GM13976 (cell line): ENCODE results near the gene SLC25A43.
"Not testable (repeated sequence)": the region's sequence is repeated elsewhere in the genome, so short reads cannot be mapped to it uniquely, and the experiment has no call there.

Experiments used
- DNase-seq: peaks from one replicate; pipeline ENCODE4 v3.0.0; 2012; ENCODE audit warnings: low spot score
- in situ Hi-C: fragments of 300-500 bp; cut with MboI; formaldehyde crosslinking; loops from one replicate; pipeline ENCODE4 v1.12.0; 2022; ENCODE audit warnings: low sequenced_read_pairs, mixed read lengths, inconsistent platforms; ENCODE audit not compliant: unreplicated experiment
- TF ChIP-seq, protein P1 (sequence below): IDR thresholded peaks from 2 replicates; pipeline ENCODE4 v1.5.1; 2012; ENCODE audit warnings: borderline replicate concordance, mild to moderate bottlenecking; ENCODE audit not compliant: insufficient read depth; ENCODE audit errors: extremely low read depth, missing control alignments, control extremely low read depth

The SLC25A43 gene

DNA sequence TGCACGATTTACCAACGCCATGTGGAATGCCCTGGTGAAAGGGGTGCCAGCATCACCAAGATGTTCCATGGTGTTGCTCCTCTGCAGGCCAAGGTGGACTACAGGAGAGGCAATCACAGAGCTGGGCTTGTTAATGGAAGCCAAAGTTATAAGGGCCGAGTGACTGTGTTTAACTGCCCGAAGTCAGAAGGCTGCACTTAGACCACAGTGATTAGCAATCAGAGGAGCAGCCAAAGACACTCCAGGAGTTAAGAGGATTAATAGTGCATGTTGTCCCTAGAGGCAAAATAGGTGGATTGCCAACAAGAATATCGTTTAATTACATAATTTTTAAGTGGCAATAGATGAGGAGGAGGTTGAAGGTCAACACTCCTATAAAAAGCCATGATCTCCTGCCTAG lies 22.8 kb upstream of the SLC25A43 start:
- DNase-seq = no peak
- in situ Hi-C loops = no loop called here
- TF ChIP-seq, protein P1, sequence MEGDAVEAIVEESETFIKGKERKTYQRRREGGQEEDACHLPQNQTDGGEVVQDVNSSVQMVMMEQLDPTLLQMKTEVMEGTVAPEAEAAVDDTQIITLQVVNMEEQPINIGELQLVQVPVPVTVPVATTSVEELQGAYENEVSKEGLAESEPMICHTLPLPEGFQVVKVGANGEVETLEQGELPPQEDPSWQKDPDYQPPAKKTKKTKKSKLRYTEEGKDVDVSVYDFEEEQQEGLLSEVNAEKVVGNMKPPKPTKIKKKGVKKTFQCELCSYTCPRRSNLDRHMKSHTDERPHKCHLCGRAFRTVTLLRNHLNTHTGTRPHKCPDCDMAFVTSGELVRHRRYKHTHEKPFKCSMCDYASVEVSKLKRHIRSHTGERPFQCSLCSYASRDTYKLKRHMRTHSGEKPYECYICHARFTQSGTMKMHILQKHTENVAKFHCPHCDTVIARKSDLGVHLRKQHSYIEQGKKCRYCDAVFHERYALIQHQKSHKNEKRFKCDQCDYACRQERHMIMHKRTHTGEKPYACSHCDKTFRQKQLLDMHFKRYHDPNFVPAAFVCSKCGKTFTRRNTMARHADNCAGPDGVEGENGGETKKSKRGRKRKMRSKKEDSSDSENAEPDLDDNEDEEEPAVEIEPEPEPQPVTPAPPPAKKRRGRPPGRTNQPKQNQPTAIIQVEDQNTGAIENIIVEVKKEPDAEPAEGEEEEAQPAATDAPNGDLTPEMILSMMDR = no peak

DNA sequence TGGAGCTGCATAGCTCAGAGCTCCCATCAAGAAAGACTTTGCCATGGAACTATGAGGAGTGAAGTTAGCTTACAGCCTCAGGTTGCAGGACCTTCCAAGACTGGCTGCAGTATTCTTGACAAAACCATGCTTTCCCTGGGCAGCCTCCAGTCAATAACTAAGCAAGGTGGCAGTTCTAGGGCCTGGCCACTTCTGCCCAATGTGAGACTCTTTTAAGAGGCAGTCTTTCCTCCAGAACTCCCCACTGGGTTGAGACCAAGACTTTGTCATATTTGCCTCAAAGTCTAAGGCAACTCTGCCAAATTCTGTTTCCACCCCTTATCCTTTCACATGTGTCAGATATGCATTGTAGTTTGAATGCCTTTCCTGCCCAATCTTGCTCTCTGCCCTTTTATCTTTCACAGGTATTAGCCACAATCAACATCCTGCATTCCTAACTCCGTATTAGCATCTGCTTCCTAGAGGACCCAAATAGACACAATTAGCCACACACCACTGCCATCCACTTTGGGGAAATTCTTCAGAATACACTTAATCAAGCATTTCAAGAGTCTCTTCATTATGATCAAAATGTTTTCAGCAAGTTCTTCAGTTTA lies 17.7 kb upstream of the SLC25A43 start:
- TF ChIP-seq, protein P1 = no peak
- in situ Hi-C loops = no loop called here
- no peak for DNase-seq

DNA sequence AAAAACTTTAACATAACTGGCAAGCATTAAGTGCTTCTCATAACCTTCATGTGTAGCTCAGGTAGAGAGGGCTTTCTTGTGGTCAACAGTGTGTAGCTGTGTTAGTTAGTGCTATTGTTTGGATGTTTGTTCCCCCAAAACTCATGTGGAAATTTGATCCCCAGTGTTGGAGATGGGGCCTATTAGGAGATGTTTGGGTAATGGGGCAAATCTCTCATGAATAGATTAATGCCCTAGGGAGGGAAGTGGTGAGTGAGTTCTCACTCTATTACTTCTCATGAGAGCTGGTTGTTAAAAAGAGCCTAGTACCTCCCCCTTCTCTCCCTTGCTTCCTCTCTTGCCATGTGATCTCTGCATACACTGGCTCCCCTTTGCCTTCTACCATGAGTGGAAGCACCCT lies 16.5 kb upstream of the SLC25A43 start:
- TF ChIP-seq, protein P1 = no peak
- in situ Hi-C loops = no loop called here

DNA sequence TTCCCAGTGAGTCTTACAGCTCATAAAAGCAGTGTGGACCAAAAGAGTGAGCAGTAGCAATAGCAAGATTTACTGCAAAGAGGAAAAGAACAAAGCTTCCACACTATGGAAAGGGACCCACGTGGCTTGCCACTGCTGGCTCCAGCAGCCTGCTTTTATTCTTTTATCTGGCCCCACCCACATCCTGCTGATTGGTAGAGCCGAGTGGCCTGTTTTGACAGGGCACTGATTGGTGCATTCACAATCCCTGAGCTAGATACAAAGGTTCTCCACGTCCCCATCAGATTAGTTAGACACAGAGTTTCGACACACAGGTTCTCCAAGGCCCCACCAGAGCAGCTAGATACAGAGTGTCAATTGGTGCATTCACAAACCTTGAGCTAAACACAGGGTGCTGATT lies 12.5 kb upstream of the SLC25A43 start:
- in situ Hi-C loops, DNase-seq: not testable (repeated sequence)

More for the DNA sequence above, 16.5 kb upstream of the SLC25A43 start:
- no peak for DNase-seq

DNA sequence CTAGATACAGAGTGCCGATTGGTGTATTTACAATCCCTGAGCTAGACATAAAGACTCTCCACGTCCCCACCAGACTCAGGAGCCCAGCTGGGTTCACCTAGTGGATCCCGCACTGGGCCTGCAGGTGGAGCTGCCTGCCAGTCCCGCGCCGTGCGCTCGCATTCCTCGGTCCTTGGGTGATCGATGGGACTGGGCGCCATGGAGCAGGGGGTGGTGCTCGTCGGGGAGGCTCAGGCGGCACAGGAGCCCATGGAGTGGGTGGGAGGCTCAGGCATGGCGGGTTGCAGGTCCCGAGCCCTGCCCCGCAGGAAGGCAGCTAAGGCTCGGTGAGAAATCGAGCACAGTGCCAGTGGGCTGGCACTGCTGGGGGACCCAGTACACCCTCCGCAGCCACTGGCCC lies 11.7 kb upstream of the SLC25A43 start:
- in situ Hi-C loops, DNase-seq: not testable (repeated sequence)

DNA sequence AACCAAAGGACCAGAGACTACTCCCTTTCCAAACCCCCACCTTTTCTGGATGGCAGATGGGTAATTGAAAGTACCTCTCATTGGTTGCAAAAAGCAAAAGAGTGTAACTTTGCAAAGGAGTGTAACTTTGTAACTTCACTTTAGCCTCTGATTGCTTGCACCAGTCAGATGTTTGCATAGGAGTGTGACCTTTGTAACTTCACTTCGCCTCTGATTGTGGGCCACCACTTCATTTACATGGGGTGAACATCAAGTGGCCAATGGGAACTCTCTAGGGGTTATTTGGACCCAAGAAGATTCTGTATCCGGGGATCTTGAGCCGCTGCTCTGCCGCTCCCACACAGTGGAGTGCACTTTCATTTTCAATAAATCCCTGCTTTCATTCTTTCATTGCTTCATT lies 9.9 kb upstream of the SLC25A43 start:
- TF ChIP-seq, protein P1 = no peak
- DNase-seq = no peak
- in situ Hi-C loops = no loop called here

DNA sequence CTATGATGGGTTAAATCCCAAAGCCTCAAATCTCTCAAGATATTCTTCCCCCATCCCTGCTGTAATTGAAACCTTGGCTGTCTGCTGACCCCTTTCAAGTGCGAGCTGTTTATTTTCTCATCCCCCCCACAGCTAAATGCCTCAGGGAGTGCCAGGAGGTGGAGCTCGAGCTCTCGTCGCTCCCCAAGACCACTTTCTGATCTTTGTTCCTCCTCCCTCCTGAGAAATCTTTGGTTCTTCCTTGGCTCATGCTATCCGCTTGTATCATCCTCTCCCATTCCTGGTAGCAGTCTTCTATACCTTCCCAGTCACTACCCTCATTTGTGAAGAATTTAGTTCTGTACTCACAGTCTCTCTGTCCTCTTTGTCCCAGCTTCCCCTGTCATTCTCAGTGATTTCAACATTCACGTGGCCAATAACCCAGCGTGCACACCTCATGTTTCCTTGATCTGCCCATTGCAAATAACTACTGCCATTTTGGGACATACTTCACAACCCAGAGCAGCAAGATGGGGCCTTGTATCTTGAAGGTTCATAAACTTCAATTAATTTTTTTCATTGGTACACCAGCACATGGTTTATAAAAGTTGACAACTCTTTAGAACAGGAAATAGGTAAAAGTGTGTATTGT lies 9.2 kb upstream of the SLC25A43 start:
- DNase-seq = no peak
- TF ChIP-seq, protein P1 = no peak
- in situ Hi-C loops = no loop called here
